ENCODE data around the gene CYP2A7. TPM values are rescaled to one million over a fixed set of nuclear protein-coding genes. Genes with fewer than 3 reads are reported as not detected.
A peak's percentile ranks its signal among the peaks of the same experiment; 100 is the strongest.
"Not testable (repeated sequence)": the region's sequence is repeated elsewhere in the genome, so short reads cannot be mapped to it uniquely, and the experiment has no call there.

The CYP2A7 gene
- total and polyA plus RNA-seq, 5 donors from 2014 or later: not detected

DNA sequence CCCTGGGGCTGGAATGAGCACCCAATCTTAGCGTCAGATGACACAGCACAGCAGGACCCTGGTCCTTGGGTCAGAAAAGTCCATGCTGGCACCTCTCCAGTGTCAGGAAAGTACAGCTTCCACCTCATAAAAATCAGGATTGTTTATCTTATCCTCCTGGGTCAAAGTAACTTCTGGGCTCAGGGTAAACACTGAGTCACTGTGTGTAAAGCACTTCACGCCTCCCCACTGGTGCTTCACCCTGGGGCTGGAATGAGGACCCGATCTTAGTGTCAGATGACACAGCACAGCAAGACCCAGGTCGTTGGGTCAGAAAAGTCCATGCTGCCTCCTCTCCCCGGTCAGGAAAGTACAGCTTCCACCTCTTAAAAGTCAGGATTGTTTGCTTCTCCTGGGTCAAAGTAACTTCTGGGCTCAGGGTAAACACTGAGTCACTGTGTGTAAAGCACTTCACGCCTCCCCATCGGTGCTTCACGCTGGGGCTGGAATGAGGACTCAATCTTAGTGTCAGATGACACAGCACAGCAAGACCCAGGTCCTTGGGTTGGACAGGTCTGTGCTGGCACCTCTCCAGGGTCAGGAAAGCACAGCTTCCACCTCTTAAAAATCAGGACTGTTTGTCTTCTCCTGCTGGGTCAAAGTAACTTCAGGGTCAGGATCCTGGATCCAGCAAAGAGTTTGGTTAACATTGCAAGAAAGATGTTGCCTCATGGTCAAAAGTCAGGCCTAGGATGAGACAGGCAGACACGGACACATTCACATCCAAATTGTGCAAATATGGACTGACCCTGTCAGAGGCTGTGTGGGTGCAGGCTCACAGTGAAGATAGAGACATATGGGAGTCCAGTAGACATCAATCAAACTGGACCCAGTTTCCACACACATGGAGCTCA, 39.2 kb upstream of the CYP2A7 start:
- peaks cover 0 to 29% (median 8%) of the 10 kb centered on the region in 7 donors for H3K9me3 Mint-ChIP-seq
- H3K4me1 Mint-ChIP-seq: no peaks in the 10 kb centered on the region
- peak overlapping the region in 1 of 3 donors; percentile 65 for H3K27ac Mint-ChIP-seq
- no peaks in the 10 kb centered on the region for H3K36me3 ChIP-seq (ENCODE audit: control insufficient read depth, insufficient read depth, low read length)
- H3K4me3 ChIP-seq (ENCODE audit: low read depth, low read length): no peak overlapping the region
- peaks cover 26% of the 10 kb centered on the region for H3K27me3 Mint-ChIP-seq
- peaks cover 11 to 22% of the 10 kb centered on the region in 2 experiments for H3K9me3 ChIP-seq (ENCODE audit: control insufficient read depth in 2 of 2, low read length in 2 of 2)
- no peak overlapping the region for H3K27ac ChIP-seq (ENCODE audit: insufficient read depth, low read length, poor library complexity, severe bottlenecking)
- no peak overlapping the region for H3K4me3 Mint-ChIP-seq
- H3K36me3 Mint-ChIP-seq: no peaks in the 10 kb centered on the region
- no peaks in the 10 kb centered on the region for H3K4me1 ChIP-seq (ENCODE audit: control insufficient read depth, insufficient read depth, low read length, poor library complexity, severe bottlenecking)
- no peak for ATAC-seq (ENCODE audit: low read depth in 2 of 2)
- no peak for DNase-seq
- no peaks in the 10 kb centered on the region for H3K27me3 ChIP-seq (ENCODE audit: control insufficient read depth, insufficient read depth, low read length)

DNA sequence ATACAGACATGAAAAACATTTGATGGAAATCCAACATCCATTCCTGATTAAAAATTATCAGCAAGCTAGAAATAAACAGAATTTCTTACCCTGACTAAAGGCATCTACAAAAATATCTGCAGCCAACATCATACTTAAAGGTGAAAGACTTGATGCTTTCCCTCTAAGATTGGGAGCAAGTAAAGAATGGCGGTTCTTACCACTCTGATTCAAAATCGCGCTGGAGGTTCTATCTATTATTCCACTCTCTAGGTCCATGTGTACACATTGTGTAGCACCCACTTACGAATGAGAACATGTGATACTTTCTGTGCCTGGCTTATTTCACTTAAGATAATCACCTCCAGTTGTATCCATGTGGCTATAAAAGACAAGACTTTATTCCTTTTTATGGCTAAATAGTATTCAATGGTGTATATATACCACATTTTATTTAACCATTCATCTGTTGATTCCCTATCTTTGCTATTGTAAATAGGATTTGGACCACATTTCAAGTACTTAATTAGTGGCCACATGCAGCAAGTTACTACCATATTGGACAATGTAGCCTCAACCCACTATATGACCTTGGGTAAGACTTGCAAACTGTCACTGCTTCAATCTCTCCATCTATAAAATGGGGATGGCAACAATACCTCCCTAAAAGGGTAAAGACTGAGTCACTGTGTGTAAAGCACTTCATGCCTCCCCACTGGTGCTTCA, 38.4 kb upstream of the CYP2A7 start:
- peaks cover 0 to 29% (median 8%) of the 10 kb centered on the region in 7 donors for H3K9me3 Mint-ChIP-seq
- no peak overlapping the region for H3K4me3 ChIP-seq (ENCODE audit: low read depth, low read length)
- H3K4me1 ChIP-seq (ENCODE audit: control insufficient read depth, insufficient read depth, low read length, poor library complexity, severe bottlenecking): no peaks in the 10 kb centered on the region
- peaks cover 11 to 22% of the 10 kb centered on the region in 2 experiments for H3K9me3 ChIP-seq (ENCODE audit: control insufficient read depth in 2 of 2, low read length in 2 of 2)
- H3K27me3 Mint-ChIP-seq: peaks cover 29% of the 10 kb centered on the region
- no peaks in the 10 kb centered on the region for H3K36me3 ChIP-seq (ENCODE audit: control insufficient read depth, insufficient read depth, low read length)
- H3K27me3 ChIP-seq (ENCODE audit: control insufficient read depth, insufficient read depth, low read length): no peaks in the 10 kb centered on the region
- DNase-seq: no peak
- H3K36me3 Mint-ChIP-seq: no peaks in the 10 kb centered on the region
- no peak for ATAC-seq (ENCODE audit: low read depth in 2 of 2)
- no peak overlapping the region for H3K27ac Mint-ChIP-seq
- no peak overlapping the region for H3K27ac ChIP-seq (ENCODE audit: insufficient read depth, low read length, poor library complexity, severe bottlenecking)
- H3K4me1 Mint-ChIP-seq: no peaks in the 10 kb centered on the region
- no peak overlapping the region for H3K4me3 Mint-ChIP-seq

DNA sequence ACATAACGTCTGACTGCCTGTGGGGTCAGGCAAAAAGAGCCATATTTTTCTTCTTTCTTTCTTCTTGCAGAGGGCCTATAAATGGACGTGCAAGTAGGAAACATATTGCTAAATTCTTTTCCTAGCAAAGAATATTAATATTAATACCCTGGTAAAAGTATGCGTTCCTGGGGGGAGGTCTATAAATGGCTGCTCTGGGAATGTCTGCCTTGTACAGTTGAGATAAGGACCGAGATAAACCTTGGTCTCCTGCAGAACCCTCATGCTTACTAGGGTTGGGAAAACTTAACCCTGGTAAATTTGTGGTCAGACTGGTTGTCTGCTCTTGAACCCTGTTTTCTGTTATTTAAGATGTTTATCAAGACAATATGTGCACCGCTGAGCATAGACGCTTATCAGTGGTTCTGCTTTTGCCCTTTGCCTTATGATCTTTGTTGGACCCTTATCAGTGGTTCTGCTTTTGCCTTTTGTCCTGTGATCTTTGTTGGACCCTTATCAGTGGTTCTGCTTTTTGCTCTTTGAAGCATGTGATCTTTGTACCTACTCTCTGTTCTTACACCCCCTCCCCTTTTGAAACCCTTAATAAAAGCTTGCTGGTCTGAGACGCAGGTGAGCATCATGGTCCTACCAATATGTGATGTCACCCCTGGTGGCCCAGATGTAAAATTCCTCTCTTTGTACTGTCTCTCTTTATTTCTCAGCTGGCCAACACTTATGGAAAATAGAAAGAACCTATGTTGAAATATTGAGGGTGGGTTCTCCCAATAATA, 37.7 kb upstream of the CYP2A7 start:
- H3K4me1 Mint-ChIP-seq; H3K27ac Mint-ChIP-seq; H3K36me3 ChIP-seq (ENCODE audit: control insufficient read depth, insufficient read depth, low read length); DNase-seq; H3K27me3 ChIP-seq (ENCODE audit: control insufficient read depth, insufficient read depth, low read length); H3K4me3 ChIP-seq (ENCODE audit: low read depth, low read length); H3K4me3 Mint-ChIP-seq; H3K4me1 ChIP-seq (ENCODE audit: control insufficient read depth, insufficient read depth, low read length, poor library complexity, severe bottlenecking); H3K27ac ChIP-seq (ENCODE audit: insufficient read depth, low read length, poor library complexity, severe bottlenecking); ATAC-seq (ENCODE audit: low read depth in 2 of 2); H3K36me3 Mint-ChIP-seq: not testable (repeated sequence)
- H3K9me3 Mint-ChIP-seq: peaks cover 0 to 35% (median 8%) of the 10 kb centered on the region in 7 donors
- peaks cover 11 to 22% of the 10 kb centered on the region in 2 experiments for H3K9me3 ChIP-seq (ENCODE audit: control insufficient read depth in 2 of 2, low read length in 2 of 2)
- peaks cover 29% of the 10 kb centered on the region for H3K27me3 Mint-ChIP-seq

DNA sequence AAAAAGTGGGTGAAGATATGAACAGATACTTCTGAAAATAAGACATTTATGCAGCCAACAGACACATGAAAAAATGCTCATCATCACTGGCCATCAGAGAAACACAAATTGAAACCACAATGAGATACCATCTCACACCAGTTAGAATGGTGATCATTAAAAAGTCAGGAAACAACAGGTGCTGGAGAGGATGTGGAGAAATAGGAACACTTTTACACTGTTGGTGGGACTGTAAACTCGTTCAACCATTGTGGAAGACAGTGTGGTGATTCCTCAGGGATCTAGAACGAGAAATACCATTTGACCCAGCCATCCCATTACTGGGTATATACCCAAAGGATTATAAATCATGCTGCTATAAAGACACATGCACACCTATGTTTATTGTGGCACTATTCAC, 36.3 kb upstream of the CYP2A7 start:
- not testable (repeated sequence) for H3K27me3 ChIP-seq (ENCODE audit: control insufficient read depth, insufficient read depth, low read length); H3K27ac ChIP-seq (ENCODE audit: insufficient read depth, low read length, poor library complexity, severe bottlenecking); H3K4me3 Mint-ChIP-seq; DNase-seq; H3K4me1 Mint-ChIP-seq; ATAC-seq (ENCODE audit: low read depth in 2 of 2); H3K27ac Mint-ChIP-seq; H3K36me3 ChIP-seq (ENCODE audit: control insufficient read depth, insufficient read depth, low read length); H3K4me1 ChIP-seq (ENCODE audit: control insufficient read depth, insufficient read depth, low read length, poor library complexity, severe bottlenecking); H3K4me3 ChIP-seq (ENCODE audit: low read depth, low read length); H3K36me3 Mint-ChIP-seq
- peaks cover 11 to 22% of the 10 kb centered on the region in 2 experiments for H3K9me3 ChIP-seq (ENCODE audit: control insufficient read depth in 2 of 2, low read length in 2 of 2)
- peaks cover 0 to 48% (median 13%) of the 10 kb centered on the region in 7 donors for H3K9me3 Mint-ChIP-seq
- peaks cover 29% of the 10 kb centered on the region for H3K27me3 Mint-ChIP-seq

DNA sequence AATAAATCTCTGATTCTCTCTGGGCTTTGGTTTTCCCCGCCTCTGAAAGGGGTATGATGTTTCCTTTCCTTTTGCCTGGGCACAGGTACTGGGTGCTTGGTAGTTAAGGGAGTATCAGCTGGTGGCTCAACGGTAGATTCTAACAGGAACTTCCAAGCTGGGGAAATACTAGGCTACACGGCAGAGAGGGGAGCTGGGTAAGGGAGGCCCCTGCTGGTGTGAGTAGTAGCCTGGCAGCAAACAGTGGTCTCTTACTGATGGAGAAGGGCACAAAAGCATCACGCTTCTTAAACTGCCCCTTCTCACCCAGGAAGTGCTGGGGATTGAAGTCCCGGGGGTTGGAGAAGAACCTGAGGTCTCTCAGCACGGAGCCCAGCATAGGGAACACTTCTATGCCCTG, 26.9 kb upstream of the CYP2A7 start:
- H3K36me3 ChIP-seq (ENCODE audit: control insufficient read depth, insufficient read depth, low read length): no peaks in the 10 kb centered on the region
- H3K9me3 ChIP-seq (ENCODE audit: control insufficient read depth in 2 of 2, low read length in 2 of 2): no peaks in the 10 kb centered on the region
- Mint-ChIP-seq H3K36me3 (peaks cover 4% of the 10 kb centered on the region), H3K27ac (peak overlapping the region in 1 of 3 donors; percentile 86), H3K4me3 (peak overlapping the region in 2 of 4 donors; percentile 72 to 81), H3K27me3 (peaks cover 26% of the 10 kb centered on the region), H3K4me1 (peaks cover 0 to 13% (median 9%) of the 10 kb centered on the region in 4 donors), H3K9me3 (peaks cover 0 to 10% (median 0%) of the 10 kb centered on the region in 7 donors)
- no peak overlapping the region for H3K27ac ChIP-seq (ENCODE audit: insufficient read depth, low read length, poor library complexity, severe bottlenecking)
- ATAC-seq (ENCODE audit: low read depth in 2 of 2) (peak in 1 of 2 donors; percentile 55), DNase-seq (peak in 1 of 3 donors; percentile 59)
- H3K27me3 ChIP-seq (ENCODE audit: control insufficient read depth, insufficient read depth, low read length): peaks cover 2% of the 10 kb centered on the region
- peak overlapping the region; percentile 57 for H3K4me3 ChIP-seq (ENCODE audit: low read depth, low read length)
- peaks cover 6% of the 10 kb centered on the region for H3K4me1 ChIP-seq (ENCODE audit: control insufficient read depth, insufficient read depth, low read length, poor library complexity, severe bottlenecking)

DNA sequence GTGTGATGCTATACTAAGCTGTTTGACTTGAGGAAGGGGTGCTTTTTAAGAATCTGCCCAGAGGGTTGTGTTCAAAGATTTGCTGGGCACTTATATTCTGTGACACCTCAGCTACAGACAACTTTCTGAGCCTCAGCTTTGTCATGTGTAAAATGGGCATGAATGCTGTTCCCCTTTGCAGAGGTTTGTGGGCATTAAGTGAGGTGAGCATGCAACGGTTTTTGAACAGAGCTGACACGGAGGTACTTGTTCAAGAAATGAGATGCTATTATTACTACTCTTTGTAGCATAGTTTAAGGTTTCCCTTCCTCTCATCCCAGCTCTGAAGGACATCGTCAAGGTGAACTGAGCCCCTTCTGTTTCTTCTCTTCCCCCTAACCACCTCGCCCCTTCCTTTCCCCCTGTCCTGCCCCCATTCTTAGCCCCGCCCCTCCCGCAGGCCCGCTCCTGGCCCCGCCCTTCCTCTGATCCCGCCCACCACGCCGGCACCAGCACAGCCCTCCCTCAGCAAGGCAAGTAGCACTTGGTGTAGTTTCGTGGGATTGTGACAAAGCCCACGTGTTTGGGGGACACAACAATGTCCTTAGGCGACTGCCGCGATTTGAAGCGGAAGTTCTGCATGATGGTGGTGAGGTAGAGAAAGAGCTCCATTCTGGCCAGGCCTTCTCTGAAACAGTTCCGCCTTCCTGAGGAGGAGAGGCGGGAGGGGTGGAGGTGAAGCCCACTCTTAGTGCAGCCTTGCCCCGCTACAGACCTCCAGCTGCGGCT, 26.1 kb upstream of the CYP2A7 start:
- DNase-seq: peak; percentile 16 to 58 (median 22)
- Histone ChIP-seq H3K36me3 (ENCODE audit: control insufficient read depth, insufficient read depth, low read length) (no peaks in the 10 kb centered on the region), H3K27me3 (ENCODE audit: control insufficient read depth, insufficient read depth, low read length) (peaks cover 2% of the 10 kb centered on the region), H3K9me3 (ENCODE audit: control insufficient read depth in 2 of 2, low read length in 2 of 2) (no peaks in the 10 kb centered on the region), H3K4me3 (ENCODE audit: low read depth, low read length) (peak overlapping the region; percentile 57), H3K4me1 (ENCODE audit: control insufficient read depth, insufficient read depth, low read length, poor library complexity, severe bottlenecking) (peaks cover 6% of the 10 kb centered on the region), H3K27ac (ENCODE audit: insufficient read depth, low read length, poor library complexity, severe bottlenecking) (no peak overlapping the region)
- Mint-ChIP-seq H3K4me3 (peak overlapping the region in 3 of 4 donors; percentile 72 to 81 (median 79)), H3K4me1 (peaks cover 0 to 13% (median 9%) of the 10 kb centered on the region in 4 donors), H3K27me3 (peaks cover 26% of the 10 kb centered on the region), H3K27ac (peak overlapping the region in 2 of 3 donors; percentile 9 to 86), H3K36me3 (peaks cover 7% of the 10 kb centered on the region), H3K9me3 (peaks cover 0 to 7% (median under 1%) of the 10 kb centered on the region in 7 donors)
- peak in 1 of 2 donors; percentile 56 for ATAC-seq (ENCODE audit: low read depth in 2 of 2)

DNA sequence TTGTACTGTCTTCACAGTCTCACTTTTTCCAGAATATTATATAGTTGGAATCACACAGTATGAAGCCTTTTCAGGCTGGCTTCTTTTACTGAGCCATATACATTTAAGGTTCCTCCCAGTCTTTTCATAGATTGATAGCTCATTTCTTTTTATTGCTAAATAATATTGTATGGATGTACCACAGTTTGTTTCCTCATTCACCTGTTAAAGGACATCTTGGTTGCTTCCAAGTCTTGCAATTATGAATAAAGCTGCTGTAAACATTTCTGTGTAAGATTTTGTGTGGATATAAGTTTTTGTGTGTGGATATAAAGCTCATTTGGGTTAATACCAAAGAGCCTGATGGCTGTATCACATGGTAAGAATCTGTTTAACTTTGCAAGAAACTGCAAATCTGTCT, 24.5 kb upstream of the CYP2A7 start:
- Histone ChIP-seq H3K4me1 (ENCODE audit: control insufficient read depth, insufficient read depth, low read length, poor library complexity, severe bottlenecking) (peaks cover 6% of the 10 kb centered on the region), H3K9me3 (ENCODE audit: control insufficient read depth in 2 of 2, low read length in 2 of 2) (no peaks in the 10 kb centered on the region), H3K4me3 (ENCODE audit: low read depth, low read length) (no peak overlapping the region), H3K27me3 (ENCODE audit: control insufficient read depth, insufficient read depth, low read length) (peaks cover 4% of the 10 kb centered on the region), H3K27ac (ENCODE audit: insufficient read depth, low read length, poor library complexity, severe bottlenecking) (no peak overlapping the region), H3K36me3 (ENCODE audit: control insufficient read depth, insufficient read depth, low read length) (no peaks in the 10 kb centered on the region)
- Mint-ChIP-seq H3K4me3 (no peak overlapping the region), H3K4me1 (peaks cover 0 to 13% (median 9%) of the 10 kb centered on the region in 4 donors), H3K9me3 (peaks cover 0 to 2% (median 0%) of the 10 kb centered on the region in 7 donors), H3K27me3 (peaks cover 26% of the 10 kb centered on the region), H3K36me3 (peaks cover 7% of the 10 kb centered on the region), H3K27ac (no peak overlapping the region)
- ATAC-seq (ENCODE audit: low read depth in 2 of 2): no peak
- DNase-seq: no peak
